Stimulated activated CD4-positive, alpha-beta T cell treated with anti-CD3 and anti-CD28 coated beads, Interleukin-4, amount 100 ng/mL, for 4 hours (primary cell): ENCODE measurements around the gene NR3C2.
"Not testable (repeated sequence)": the region's sequence is repeated elsewhere in the genome, so short reads cannot be mapped to it uniquely, and the experiment has no call there.

ENCODE experiments used
- DNase-seq, 2 experiments: peaks; one replicate each; pipeline ENCODE4 v3.0.0-alpha.2; 2020

Gene NR3C2

DNA sequence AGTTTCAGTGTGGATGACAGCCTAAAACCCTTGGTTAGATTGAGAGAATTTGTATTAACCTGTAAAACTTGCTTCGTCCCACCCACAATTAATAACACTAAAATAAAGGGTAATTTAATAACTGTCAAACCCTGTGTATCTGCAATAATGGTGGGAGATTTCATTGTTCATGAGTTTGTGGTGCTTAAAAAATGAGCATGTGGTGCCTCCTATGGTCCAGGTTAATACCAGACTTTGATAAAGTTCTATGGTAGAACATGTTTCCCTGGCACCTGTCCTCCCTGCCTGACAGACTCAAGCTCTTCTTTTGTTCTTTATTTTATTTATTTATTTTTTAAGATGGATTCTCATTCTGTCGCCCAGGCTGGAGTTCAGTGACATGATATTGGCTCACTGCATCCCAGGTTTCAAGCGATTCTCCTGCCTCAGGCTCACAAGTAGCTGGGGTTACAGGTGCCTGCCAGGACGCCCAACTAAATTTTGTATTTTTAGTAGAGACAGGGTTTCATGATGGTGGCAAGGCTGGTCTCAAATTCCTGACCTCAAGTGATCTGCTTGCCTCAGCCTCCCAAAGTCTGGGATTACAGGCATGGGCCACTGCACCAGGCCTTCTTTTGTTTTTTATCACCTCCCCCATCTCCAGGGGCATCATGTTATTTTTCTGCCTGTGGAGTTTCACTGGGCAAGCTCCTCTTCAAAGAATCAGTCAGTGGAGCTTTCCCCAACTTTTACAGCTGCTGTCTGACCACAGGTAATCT, 289.2 kb downstream of the NR3C2 start:
- DNase-seq, result no peak

DNA sequence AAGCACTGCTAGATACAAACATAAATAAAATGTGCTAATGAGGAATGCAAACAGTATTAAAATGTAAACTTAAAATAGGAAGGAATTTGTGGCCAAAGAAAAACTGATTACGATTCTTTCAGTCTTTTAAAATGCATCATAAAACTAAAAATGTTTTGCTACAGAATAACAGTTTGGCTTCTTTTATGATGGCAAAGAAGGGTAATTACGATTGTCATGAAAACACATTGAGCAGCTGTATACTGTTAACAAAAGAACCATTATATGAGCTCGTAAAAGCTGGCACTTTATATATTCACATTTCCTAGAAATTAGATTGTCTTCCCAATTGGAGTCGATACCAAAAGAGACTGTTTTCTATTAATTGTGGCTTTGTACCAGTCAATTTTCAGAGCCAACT, 290.4 kb downstream of the NR3C2 start:
- DNase-seq, result no peak

DNA sequence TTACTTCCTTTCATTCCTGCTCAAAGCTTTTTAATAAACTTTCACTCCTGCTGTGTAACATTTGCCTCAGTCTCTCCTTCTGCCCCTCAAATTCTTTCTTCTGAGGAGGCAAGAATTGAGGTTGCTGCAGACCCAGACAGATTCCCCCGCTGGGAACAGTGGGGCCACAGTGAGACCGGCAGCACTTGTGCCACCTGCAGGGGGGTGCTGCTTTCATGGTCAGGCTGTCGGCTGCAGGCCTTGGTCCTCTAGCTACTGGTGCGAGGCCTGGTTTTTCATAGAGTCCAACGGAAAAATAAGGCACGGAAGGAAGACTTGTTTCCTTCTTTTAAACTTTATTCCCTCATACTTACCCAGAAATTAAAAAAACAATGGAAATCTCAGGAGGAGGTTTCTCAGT, 296.7 kb downstream of the NR3C2 start:
- DNase-seq, result no peak

DNA sequence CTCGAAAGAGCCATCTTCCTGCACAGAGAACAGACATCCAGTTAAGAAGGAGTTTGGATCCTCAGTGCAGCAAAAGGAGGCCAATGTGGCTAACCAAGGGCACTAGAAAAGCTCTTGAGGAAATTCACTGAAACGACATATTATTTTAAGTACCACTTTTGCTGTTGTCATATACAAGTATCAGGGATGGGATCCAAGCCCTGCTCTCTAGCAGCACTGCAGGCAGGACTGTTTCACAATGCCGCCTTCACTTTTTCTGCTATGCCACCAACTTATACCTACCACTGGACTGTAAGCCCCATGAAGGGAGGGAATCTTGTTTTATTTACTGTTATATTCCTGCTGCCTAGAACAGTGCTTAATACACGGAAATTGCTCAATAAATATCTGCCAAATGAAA, 299.0 kb downstream of the NR3C2 start:
- no peak for DNase-seq

DNA sequence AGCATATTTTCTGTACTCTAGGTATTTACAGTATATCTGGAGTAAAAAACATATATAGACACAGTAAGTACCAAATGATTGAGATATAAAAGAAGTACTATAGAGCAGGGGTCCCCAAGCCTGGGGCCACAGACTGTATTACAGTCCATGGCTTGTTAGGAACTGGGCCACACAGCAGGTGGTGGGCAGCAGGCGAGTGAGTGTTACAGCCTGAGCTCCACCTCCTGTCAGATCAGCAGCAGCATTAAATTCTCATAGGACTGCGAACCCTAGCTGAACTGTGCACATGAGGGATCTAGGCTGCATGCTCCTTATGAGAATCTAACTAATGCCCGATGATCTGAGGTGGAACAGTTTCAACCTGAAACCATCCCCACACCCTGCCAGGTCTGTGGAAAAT, 300.7 kb downstream of the NR3C2 start:
- no peak for DNase-seq

DNA sequence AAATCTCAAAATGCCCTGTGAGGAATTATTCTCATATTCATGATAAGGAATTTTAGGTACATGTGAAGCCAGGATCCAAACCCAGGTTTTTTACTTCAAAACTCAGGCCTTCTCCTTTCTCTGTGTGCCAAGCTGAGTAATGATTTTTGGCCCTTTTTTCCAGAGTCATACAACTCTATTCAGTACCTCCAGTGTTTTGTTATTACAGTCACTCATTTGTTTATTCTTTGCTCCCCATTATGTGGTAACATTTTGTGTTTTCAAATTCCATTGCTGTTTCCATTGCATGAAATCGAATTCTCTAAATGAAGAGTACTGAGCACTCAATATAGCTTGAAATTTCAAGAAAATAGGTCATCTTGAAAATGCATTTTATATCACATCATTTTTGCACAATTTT, 315.4 kb downstream of the NR3C2 start:
- no peak for DNase-seq

DNA sequence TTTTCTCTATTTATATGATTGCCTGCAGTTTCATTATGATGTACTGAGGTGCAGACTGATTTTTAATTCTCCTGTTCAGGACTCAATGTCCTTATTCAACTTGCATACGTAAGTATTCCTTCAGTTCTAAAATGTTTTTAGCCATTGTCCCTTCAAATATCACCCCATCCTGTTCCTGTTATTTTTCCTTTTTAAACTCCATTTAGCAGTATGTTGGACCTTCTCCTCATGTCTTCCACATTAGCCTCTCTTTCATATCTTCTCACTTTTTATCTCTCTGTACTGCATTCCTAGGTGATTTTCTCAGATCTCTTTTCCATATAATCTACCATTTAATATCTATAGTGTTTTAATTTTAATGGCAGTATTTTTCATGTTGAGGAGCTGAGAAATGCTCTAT, 317.7 kb downstream of the NR3C2 start:
- no peak for DNase-seq

DNA sequence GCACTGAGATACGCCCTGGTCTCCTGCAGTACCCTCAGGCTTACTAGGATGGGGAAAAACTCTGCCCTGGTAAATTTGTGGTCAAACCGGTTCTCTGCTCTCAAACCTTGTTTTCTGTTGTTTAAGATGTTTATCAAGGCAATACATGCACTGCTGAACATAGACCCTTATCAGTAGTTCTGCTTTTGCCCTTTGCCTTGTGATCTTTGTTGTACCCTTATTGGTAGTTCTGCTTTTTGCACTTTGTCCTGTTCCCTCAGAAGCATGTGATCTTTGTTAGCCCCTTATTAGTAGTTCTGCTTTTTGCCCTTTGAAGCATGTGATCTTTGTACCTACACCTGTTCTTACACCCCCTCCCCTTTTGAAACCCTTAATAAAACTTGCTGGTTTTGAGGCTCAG, 319.1 kb downstream of the NR3C2 start:
- not testable (repeated sequence) for DNase-seq

DNA sequence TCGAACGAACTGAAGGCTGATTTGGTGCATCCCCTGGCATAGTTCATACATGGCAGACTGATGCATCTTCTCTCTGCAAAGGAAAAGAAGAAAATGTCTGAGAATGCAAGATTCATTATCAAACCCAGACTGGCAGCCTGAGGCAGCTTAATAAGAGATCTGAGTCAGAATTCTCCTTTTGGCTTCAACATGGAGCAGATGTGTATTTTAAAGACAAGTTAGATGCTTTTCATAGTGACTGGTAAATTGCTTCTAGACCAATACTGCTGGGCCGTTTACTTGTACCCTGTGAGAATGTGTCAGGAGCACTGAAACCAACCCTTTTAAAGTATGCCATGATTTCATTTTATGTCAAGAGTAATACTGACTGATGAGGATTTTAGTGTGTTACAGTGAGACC, 322.0 kb downstream of the NR3C2 start:
- no peak for DNase-seq

DNA sequence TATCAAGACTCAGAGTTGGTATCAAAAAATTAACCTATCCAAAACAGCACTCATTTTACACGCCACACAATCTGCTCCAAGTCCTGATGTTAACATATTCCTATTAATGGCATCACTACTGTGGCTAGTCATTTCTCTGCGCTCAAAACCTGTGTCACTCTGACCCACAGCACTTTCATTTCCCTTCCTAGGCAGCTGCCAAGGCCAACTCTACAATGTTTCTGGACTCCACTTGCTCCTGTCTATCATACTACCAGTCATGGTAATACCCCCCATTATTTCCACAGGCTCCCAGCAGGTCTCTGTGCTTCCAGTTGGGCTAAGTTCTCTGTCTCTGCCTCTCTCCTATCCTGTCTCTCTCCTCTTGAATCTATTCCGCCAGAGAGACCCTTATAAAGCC, 323.6 kb downstream of the NR3C2 start:
- no peak for DNase-seq

DNA sequence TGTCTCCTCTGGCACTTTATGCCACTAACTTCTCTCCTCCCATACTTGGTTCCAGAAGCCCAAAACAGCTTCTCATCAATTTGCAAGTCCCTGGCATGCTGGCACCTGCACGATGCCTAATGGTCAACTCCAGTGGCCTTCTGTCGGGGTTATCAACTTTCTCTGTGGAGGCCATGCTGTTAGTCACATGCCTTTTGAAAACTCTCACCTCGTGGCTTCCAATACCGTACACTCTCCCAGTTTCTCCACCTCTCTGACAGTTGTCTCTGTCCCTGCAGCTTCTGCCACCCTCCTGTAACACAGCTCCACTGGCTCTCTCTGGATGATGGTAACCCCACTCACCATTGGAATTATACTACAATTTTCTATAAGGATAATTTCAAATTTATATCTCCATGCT, 324.0 kb downstream of the NR3C2 start:
- no peak for DNase-seq

DNA sequence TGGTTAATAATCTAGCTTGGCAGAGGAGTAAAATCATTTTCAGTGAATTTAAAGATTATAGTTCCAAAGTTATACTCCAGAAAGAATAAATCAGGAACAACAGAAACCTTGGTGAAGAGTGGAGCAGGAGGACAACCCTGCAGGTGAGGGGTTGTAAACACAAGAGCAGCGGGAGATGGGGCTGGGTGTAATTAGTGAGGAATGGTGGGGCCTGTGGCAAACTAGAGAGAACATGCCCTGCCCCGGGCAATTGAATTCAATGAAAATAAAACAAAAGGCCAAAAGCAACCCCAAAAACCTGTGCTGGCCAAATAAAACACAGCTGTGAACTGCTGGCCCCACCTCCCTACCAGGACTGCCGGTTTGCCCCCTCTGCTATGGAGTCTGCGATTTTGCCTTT, 325.2 kb downstream of the NR3C2 start:
- no peak for DNase-seq

DNA sequence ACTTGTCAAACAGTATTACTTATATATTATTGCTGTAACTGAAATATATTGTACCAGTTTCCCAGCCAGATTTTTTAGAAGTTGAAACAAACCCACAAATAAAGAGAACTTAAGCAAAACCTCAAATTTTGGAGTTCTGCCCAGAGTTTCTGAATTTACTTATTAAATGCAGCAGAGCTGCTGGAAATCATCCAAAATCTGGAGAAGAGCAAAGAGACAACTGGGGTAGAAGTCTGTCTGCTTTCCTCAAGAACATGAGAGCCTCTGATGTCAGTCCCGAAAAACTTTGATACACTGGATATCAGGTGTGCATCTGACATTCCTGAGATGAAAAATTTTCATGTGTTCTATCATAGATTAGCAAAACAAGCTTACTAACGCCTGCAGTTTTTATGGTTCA, 325.9 kb downstream of the NR3C2 start:
- no peak for DNase-seq

DNA sequence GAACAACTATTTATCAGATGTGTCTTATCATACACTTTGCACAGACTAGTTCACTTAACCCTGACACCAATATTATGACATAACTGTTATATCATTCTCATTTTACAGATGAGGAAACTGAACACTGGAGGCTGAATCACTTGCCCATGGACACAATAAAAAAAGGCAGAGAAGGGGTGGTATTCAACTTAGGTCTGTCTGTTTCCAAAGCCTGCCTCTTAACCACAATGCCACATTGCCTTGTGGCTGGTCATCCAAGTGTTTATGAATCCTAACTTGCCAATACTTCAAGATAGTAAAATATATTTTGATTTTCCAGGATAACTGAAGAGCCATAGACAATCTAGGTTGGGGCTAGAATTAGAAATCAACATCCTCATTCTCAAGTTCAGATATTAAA, 327.8 kb downstream of the NR3C2 start:
- no peak for DNase-seq

DNA sequence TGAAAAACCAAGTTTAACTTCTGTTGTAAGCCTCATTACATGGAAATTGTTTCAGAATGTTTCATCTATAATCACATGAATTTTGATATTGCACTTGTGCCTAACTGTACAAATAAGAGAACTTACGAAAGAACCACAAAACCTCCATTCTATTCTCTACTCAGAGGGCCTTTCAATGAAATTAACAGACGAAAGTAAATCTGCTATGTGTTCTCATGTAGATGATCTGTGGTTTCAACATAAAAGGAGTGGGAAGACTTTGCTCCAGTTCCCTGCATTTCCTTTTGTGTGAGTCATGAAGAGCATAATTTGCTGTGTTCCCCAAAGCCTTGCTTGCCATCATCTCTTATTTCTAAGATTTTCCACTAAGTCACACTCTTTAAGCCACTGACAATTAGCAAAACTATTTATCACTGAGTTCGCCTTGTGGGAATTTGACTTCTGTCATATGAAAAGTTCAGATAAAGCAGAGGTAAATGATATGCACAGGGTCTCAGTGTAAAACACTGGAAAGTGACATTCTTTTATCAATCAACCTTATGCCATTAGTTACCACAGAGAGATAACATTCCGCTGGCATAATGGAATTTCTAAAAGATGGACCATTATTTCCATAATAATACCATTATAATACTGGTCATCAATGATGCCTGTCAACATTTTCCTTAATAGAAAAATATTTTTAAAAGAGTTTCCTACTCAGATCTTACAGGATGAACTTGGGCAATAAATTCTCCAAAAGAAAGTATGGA, 329.8 kb downstream of the NR3C2 start:
- no peak for DNase-seq

DNA sequence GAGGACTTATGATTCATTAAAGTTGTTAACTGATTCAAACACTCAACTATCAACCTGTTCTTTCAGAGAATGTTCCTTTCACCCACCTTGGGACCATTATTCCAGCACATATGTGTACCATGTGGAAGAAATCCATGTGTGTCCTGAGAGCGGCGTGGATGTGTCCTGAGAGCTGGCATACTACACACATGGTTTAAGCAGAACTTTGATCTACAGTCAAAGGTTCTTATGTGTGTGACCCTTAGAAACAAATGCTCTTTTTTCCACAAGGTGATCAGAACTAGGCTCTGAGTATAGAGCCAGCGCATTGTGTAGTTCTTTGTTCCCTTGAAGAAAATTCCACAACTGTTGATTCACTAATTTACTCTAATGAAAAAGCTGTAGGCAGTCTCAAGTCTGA, 332.0 kb downstream of the NR3C2 start:
- no peak for DNase-seq

DNA sequence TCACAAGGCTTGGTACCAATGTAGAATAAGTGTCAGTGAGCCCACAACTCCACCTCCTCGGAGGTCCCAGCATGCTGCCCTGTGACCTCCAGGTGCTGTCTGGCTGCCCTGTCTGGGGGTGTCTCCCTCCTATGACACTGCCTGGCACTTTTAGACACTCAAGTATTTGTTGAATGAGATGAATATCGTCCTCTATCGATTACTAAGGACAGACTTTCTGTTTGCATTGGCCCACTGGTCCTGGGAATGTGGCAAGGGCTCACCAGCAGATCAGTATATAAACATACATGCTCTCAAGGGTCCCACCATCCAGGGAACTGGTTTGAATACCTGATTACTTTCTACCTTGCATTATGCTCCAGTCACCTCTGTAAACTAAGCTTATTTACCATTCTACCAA, 333.0 kb downstream of the NR3C2 start:
- DNase-seq, result no peak

DNA sequence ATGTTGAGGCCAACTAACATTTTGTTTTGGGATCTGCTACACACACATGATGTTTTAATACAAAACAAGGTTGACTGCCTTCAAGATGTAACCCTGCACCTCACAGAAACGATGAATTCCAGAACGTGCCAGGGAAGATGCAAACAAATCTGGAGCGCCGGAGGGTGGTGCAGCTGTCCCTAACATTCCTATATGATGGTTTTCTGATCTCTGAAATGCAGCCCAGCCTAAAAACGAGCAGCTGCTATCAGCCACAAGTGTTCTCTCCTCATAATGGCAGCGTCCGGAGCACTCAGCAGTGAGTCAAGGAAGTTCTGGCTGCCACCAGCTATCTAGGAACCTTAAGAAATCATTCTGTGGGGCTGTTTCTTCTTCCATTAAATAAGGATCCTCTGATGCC, 333.4 kb downstream of the NR3C2 start:
- DNase-seq, result no peak

DNA sequence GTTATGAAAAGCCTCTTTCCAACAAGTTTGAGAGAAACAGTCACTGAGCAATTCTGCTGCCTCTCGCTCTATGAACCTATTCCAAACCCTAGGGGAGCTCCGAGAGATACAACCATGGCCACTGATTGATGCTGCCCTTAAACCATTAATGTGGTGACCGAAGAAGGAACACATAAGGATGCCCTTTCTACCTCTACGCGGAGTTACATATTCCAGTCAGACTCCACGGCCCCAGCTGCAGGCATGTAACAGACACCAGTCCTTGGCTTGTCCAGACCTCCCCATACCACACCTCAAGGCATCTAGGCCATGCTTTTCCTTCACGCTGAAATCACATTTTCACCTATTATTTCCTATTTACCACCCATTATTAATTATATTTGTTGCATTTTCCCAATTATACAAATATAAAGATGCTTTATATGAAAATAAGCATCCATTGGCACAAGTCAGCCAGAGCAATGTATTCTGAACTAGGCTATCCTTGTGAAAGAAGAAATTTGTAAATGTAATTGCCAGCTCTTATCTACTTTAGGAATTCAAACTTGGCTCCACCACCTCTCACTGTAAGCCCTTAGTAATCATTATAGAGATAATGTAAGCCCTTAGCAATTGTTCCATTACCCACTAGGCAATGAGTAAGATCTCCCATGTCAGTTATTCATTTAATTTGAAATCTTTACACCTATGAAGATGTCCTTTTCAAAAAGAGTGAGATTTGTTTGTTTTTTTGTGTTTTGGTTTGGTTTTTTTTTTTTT, 338.4 kb downstream of the NR3C2 start:
- no peak for DNase-seq

DNA sequence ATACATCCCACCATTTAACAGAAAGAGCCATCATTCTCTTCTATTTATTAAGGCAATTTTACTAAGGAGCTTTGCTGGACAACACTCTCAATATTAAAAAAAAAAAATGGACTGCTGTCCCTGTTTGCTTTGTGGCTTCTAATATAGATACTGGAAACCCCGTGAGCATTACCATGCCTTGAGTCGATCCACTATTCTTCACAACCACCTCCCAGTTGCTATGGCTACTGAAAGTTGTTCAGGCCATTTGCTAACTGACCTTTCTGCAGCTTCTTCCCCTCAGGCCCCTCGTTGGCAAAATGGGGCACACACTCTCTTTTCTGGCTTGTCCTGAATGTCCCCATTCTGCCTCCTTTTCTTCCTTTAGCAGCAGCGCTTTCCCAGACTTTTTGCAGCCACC, 340.4 kb downstream of the NR3C2 start:
- DNase-seq, result no peak

DNA sequence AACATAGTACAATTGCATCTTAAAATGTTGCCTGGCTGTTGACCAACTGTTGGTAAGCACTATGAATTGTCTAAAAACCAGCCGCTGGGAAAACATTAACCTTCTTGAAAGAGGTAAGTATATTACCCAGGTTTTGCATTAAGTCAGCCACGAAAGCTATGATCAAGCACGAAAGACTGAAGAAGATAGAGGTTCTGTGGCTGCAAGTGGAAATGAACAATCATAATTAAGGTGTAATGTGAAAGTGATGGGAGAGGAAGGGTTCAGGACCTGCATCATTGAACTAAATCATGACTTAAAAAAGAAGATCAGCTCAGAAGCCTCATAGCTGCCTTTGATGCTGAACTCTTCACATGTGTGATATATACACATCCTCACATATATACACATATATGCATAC, 341.0 kb downstream of the NR3C2 start:
- no peak for DNase-seq

DNA sequence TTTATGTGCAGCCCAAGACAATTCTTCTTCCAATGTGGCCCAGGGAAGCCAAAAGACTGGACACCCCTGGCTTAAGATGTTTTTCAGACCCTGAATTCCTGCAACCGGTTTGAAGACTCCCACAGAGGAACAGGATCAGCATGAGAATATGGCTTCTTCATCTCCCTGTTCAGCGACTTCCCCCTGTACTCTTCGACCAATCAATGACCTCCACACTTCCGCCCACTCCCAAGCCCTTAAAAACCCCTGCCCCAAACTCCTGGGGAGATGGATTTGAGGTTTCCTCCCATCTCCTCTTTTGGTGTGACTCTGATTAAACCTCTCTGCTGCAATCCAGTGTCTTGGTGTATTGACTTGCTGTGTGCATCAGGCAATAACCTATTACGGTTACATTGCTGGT, 344.4 kb downstream of the NR3C2 start:
- DNase-seq, result no peak

DNA sequence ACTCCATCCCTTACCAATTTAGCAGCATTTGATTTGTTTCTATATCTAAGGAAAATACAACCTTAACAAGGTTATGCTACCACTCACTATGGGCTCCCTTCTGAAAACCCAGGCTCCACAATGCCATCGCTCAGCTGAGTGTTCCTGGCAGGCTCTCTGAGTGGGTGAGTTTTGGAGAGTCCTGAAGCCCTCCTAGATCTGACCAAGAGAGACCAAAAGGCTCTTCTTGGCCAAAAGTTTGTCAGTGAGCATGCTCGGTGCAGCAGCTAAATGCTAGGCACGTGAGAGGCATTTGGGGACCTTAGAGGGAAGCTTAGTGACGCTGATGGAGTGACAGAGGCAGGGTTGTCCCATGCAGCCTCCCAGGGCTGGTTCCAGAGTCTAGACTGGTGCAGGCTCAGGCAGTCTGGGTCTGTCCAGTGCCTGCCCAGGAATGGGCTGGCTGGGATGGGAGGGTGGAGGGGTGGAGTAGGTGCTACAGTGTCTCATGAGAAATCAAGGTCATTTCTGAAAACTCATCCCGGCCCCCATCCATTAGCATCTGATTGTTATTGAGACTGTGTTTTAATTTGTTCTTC, 346.8 kb downstream of the NR3C2 start:
- DNase-seq, result no peak

DNA sequence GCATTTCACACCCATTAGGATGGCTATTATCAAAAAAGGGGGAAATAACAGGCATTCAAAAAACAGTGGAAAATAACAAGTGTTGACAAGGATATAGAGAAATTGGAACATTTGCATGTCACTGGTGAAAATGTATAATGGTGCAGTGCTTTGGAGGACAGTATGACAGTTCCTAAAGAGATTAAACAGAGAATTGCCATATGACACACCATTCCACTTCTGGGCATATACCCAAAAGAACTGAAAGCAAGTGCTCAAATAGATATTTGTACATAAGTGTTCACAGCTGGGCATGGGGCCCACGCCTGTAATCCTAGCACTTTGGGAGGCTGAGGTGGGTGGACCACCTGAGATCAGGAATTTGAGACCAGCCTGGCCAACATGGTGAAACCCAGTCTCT, 348.1 kb downstream of the NR3C2 start:
- no peak for DNase-seq
